Measurements from ENCODE around the gene DEDD2. TPM values are rescaled to one million over a fixed set of nuclear protein-coding genes. Genes with fewer than 3 reads are reported as not detected.

DEDD2 gene
- polyA plus RNA-seq, 1 of the 3 experiments (the other 2 are of a cell fraction): 30.2 TPM

DNA sequence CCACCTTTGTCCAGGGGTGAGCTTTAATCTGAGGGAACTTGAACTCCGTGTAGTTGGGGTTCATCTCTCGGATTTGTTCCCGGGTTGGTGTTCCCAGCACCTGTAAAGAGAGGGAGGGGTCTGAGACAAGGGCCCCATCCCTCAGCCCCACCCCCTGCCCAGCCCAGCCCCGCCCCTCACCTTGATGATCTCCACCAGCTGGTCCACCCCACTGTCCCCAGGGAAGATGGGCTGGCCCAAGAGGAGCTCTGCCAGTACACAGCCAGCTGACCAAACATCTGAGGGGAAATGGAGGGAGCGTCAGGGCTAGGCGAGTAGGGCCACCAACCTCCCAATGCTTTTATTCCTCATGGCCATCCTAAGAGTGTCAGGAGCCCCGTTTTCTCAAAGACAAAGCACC lies 15.6 kb upstream of the DEDD2 start:
- ChIA-PET CTCF (interaction anchor here (0.9 to 3.0 kb wide), 5 partner anchors 8 to 125 kb away, joined by 3 to 21 read pairs (median 4); partner anchors contain the start of gene GSK3A), POLR2A (interaction anchor here (2.4 kb wide), 1 partner anchor 9 kb away, joined by 8 read pairs; the partner anchor contains the start of gene GSK3A)
- no peaks in the 10 kb centered on the region for H3K9me3 ChIP-seq
- H3K9ac ChIP-seq: no peak overlapping the region
- TF ChIP-seq CHD2 (IDR thresholded peaks at IDR 0.05; ENCODE audit: low read length, partially characterized antibody): no peak
- H4K20me1 ChIP-seq (ENCODE audit: insufficient read depth): peaks cover 28% of the 10 kb centered on the region
- H3K9me2 ChIP-seq: no peaks in the 10 kb centered on the region
- DNase-seq: no peak
- peaks cover 35% of the 10 kb centered on the region; the same call in 1 of the 2 replicates for H3K79me2 ChIP-seq (ENCODE audit: insufficient read depth)
- H3K27ac ChIP-seq (ENCODE audit: low read depth in 2 of 2, low read length in 1 of 2): no peak overlapping the region
- no peak overlapping the region for H3K4me3 ChIP-seq (ENCODE audit: low read depth in 2 of 2, low read length in 1 of 2)
- H3K4me1 ChIP-seq (ENCODE audit: control insufficient read depth in 1 of 2, insufficient read depth in 2 of 2, low read depth in 1 of 2, low read length in 1 of 2): no peaks in the 10 kb centered on the region; a peak in 1 of 4 replicates
- H3K4me2 ChIP-seq: no peak overlapping the region
- H3K27me3 ChIP-seq (ENCODE audit: insufficient read depth): no peaks in the 10 kb centered on the region
- no peak overlapping the region for H2AFZ ChIP-seq (ENCODE audit: low read depth)
- H3F3A ChIP-seq (replicated peaks; ENCODE audit: insufficient read depth): peaks cover 20% of the 10 kb centered on the region
- peaks cover 23 to 71% of the 10 kb centered on the region in 2 experiments for H3K36me3 ChIP-seq (replicated peaks in 1 of 2; ENCODE audit: control insufficient read depth in 1 of 2, insufficient read depth in 2 of 2, low read length in 1 of 2)
- 94% methylated on average over 6 of the region's 7 CpGs for WGBS (ENCODE audit: low lambda C conversion rate)

- 94% methylated on average over 7 of the region's 10 CpGs for WGBS (ENCODE audit: low lambda C conversion rate)
- Histone ChIP-seq H3K27ac (ENCODE audit: low read depth in 2 of 2, low read length in 1 of 2) (no peak overlapping the region), H3K27me3 (ENCODE audit: insufficient read depth) (no peaks in the 10 kb centered on the region), H3K4me3 (ENCODE audit: low read depth in 2 of 2, low read length in 1 of 2) (no peak overlapping the region), H2AFZ (ENCODE audit: low read depth) (no peak overlapping the region), H3K4me1 (ENCODE audit: control insufficient read depth in 1 of 2, insufficient read depth in 2 of 2, low read depth in 1 of 2, low read length in 1 of 2) (no peaks in the 10 kb centered on the region; a peak in 1 of 4 replicates), H3K36me3 (replicated peaks in 1 of 2; ENCODE audit: control insufficient read depth in 1 of 2, insufficient read depth in 2 of 2, low read length in 1 of 2) (peaks cover 26 to 71% of the 10 kb centered on the region in 2 experiments), H3K4me2 (no peak overlapping the region), H4K20me1 (ENCODE audit: insufficient read depth) (peaks cover 28% of the 10 kb centered on the region), H3K9ac (no peak overlapping the region), H3K9me2 (no peaks in the 10 kb centered on the region), H3F3A (replicated peaks; ENCODE audit: insufficient read depth) (peaks cover 24% of the 10 kb centered on the region), H3K79me2 (ENCODE audit: insufficient read depth) (peaks cover 30% of the 10 kb centered on the region; the same call in 1 of the 2 replicates), H3K9me3 (no peaks in the 10 kb centered on the region)
- CTCF ChIA-PET: interaction anchor here (1.2 to 3.0 kb wide), 4 partner anchors 9 to 124 kb away, joined by 4 to 21 read pairs (median 6); partner anchors contain the start of gene GSK3A
- POLR2A ChIA-PET: interaction anchor here (0.9 to 2.4 kb wide), 2 partner anchors 10 to 100 kb away, joined by 3 to 8 read pairs; partner anchors contain the start of genes GSK3A and POU2F2
- DNase-seq: no peak
- TF ChIP-seq RXRA (IDR thresholded peaks at IDR 0.05; ENCODE audit: borderline replicate concordance, low read depth) (no peak), TEAD4 (IDR thresholded peaks at IDR 0.05; ENCODE audit: borderline replicate concordance, insufficient read depth) (no peak), RAD21 (IDR thresholded peaks at IDR 0.05; ENCODE audit: low read length) (no peak), FOXJ3 (CRISPR knock-in tag; IDR thresholded peaks at IDR 0.05) (no peak), EP300 (IDR thresholded peaks at IDR 0.05; ENCODE audit: borderline replicate concordance in 1 of 2, low read depth in 1 of 2, low read length in 1 of 2) (no peak), FOXM1 (IDR thresholded peaks at IDR 0.05; ENCODE audit: low read depth) (no peak), NRF1 (IDR thresholded peaks at IDR 0.05; ENCODE audit: low read depth, low read length) (no peak), EZH2phosphoT487 (IDR thresholded peaks at IDR 0.05; ENCODE audit: borderline replicate concordance, low read depth) (no peak), GABPA (IDR thresholded peaks at IDR 0.05; ENCODE audit: low read depth) (no peak), FOSL2 (IDR thresholded peaks at IDR 0.05; ENCODE audit: borderline replicate concordance, low read depth) (no peak), SIN3A (IDR thresholded peaks at IDR 0.05; ENCODE audit: borderline replicate concordance, low read depth, low read length) (no peak), REST (IDR thresholded peaks at IDR 0.05; ENCODE audit: low read depth, low read length) (no peak), MEF2A (IDR thresholded peaks at IDR 0.05; ENCODE audit: borderline replicate concordance, low read depth) (no peak), TAF1 (IDR thresholded peaks at IDR 0.05; ENCODE audit: borderline replicate concordance, low read depth, low read length) (no peak), MXI1 (IDR thresholded peaks at IDR 0.05; ENCODE audit: low read depth, low read length) (no peak)
- TF ChIP-seq, protein P1, sequence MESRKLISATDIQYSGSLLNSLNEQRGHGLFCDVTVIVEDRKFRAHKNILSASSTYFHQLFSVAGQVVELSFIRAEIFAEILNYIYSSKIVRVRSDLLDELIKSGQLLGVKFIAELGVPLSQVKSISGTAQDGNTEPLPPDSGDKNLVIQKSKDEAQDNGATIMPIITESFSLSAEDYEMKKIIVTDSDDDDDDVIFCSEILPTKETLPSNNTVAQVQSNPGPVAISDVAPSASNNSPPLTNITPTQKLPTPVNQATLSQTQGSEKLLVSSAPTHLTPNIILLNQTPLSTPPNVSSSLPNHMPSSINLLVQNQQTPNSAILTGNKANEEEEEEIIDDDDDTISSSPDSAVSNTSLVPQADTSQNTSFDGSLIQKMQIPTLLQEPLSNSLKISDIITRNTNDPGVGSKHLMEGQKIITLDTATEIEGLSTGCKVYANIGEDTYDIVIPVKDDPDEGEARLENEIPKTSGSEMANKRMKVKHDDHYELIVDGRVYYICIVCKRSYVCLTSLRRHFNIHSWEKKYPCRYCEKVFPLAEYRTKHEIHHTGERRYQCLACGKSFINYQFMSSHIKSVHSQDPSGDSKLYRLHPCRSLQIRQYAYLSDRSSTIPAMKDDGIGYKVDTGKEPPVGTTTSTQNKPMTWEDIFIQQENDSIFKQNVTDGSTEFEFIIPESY (IDR thresholded peaks at IDR 0.05; ENCODE audit: borderline replicate concordance, low read depth): no peak
- TF ChIP-seq, protein P2, sequence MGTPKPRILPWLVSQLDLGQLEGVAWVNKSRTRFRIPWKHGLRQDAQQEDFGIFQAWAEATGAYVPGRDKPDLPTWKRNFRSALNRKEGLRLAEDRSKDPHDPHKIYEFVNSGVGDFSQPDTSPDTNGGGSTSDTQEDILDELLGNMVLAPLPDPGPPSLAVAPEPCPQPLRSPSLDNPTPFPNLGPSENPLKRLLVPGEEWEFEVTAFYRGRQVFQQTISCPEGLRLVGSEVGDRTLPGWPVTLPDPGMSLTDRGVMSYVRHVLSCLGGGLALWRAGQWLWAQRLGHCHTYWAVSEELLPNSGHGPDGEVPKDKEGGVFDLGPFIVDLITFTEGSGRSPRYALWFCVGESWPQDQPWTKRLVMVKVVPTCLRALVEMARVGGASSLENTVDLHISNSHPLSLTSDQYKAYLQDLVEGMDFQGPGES (IDR thresholded peaks at IDR 0.05; ENCODE audit: low read depth, low read length): no peak
Observed at GRCh38 chr19:42232435-42232834, 15.0 kb upstream of the DEDD2 start.
